Measurements from ENCODE around the gene SIRT7.
A peak's percentile ranks its signal among the peaks of the same experiment; 100 is the strongest.

The SIRT7 gene

GRCh38 chr17:81912441-81913309 is 5.3 kb downstream of the SIRT7 start:
- Mint-ChIP-seq H3K9me3 (no peaks in the 10 kb centered on the region), H3K4me1 (peaks cover 8% of the 10 kb centered on the region), H3K4me3 (peak overlapping the region; percentile 66 to 76 (median 69)), H3K27ac (no peak overlapping the region), H3K27me3 (ENCODE audit: low read depth) (peaks cover 4% of the 10 kb centered on the region), H3K36me3 (ENCODE audit: low read depth) (peaks cover 24% of the 10 kb centered on the region)
- TF ChIP-seq CTCF (IDR thresholded peaks at IDR 0.05; ENCODE audit: unreplicated experiment in 3 of 3), result no peak

DNA sequence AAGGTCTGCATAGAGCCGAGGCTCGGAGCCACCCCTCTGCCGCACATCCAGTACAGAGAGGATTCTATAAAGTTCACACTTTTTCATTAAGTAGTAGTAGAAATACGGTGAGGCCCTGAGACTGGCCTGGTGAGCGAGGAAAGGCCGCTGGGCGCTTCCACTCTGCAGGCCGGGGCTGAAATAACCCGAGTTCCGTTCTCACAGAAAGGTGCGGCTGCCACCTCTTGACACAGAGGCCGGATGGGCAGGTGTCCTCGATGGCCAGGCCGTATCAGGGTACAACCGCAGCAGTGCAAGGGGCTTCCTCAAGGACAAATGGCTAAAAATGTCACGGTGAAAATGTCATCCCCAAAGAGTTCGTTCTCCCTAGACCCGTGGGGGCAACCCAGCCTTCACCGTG is 6.0 kb downstream of the SIRT7 start:
- H3K36me3 Mint-ChIP-seq (ENCODE audit: low read depth), result peaks cover 20% of the 10 kb centered on the region
- peak overlapping the region; percentile 69 to 74 (median 72) for H3K4me3 Mint-ChIP-seq
- TF ChIP-seq CTCF (IDR thresholded peaks at IDR 0.05; ENCODE audit: unreplicated experiment in 3 of 3), result peak in 1 of 3 experiments; percentile 3
- no peak overlapping the region for H3K27ac Mint-ChIP-seq
- H3K27me3 Mint-ChIP-seq (ENCODE audit: low read depth), result peaks cover under 1% of the 10 kb centered on the region
- H3K4me1 Mint-ChIP-seq, result peaks cover 3% of the 10 kb centered on the region
- no peaks in the 10 kb centered on the region for H3K9me3 Mint-ChIP-seq

GRCh38 chr17:81911277-81911961 is 6.6 kb downstream of the SIRT7 start, which contains the start of gene PCYT2:
Gene PCYT2, minus strand, starts transcription at chr17:81911399. Its CDS starts 44 bp downstream, at chr17:81911355.
- H3K9me3 Mint-ChIP-seq, result no peaks in the 10 kb centered on the region
- peak in 1 of 3 experiments; percentile 9 for TF ChIP-seq CTCF (IDR thresholded peaks at IDR 0.05; ENCODE audit: unreplicated experiment in 3 of 3)
- peaks cover 17% of the 10 kb centered on the region for H3K36me3 Mint-ChIP-seq (ENCODE audit: low read depth)
- peak within 1 kb of the TSS in 1 of 3 experiments; percentile 69 for H3K27ac Mint-ChIP-seq
- H3K4me3 Mint-ChIP-seq, result peak within 1 kb of the TSS; percentile 84 to 90 (median 89)
- no peaks in the 10 kb centered on the region for H3K4me1 Mint-ChIP-seq
- no peaks in the 10 kb centered on the region for H3K27me3 Mint-ChIP-seq (ENCODE audit: low read depth)

- H3K27me3 Mint-ChIP-seq (ENCODE audit: low read depth), result no peaks in the 10 kb centered on the region
- H3K4me1 Mint-ChIP-seq, result no peaks in the 10 kb centered on the region
- peak overlapping the region; percentile 84 to 90 (median 89) for H3K4me3 Mint-ChIP-seq
- H3K36me3 Mint-ChIP-seq (ENCODE audit: low read depth), result peaks cover 13% of the 10 kb centered on the region
- TF ChIP-seq CTCF (IDR thresholded peaks at IDR 0.05; ENCODE audit: unreplicated experiment in 3 of 3), result no peak
- no peaks in the 10 kb centered on the region for H3K9me3 Mint-ChIP-seq
- H3K27ac Mint-ChIP-seq, result peak overlapping the region in 1 of 3 experiments; percentile 69
These were observed 7.1 kb downstream of the SIRT7 start for GRCh38 chr17:81910840-81911276.

DNA sequence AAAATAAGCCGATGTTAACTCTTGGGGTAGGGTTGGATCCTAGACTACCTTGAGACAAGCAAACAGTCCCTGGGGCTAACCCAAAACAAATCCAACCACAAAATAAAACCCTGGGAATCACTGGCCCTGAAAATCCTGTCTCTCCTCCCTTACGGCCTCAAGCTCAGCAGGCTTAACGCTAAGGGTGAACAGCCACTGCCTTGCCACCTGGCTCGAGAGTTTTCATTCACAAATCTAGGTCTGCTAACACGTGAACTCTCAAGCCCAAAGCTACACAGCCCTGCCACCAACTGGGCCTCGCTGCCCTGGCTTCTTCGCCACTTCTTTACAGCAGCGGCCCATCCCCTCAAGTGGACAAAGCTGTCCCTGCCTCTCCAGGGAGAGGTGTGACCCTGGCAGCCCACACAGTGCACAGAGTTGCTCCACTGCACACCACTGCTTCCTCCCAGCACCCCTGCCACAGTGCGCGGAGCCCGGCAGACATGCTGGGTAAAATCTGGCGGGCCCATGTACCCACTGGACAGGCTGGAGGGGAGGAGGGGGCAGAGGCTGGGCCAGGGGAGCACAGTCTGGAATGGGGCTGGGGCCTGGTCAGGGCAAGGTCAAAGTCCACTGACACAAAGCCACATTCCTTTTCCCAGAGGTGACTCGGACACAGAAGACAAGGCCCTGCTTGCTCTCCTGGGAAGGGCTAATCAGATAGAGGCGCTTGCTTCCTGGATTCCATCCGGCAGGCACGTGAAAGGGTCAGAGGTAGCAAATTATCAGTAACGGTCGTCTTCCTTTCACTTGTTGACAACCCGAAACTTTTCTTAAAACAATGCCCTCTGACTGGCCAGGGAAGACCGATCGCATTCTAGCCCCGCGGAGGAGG is 7.8 kb downstream of the SIRT7 start:
- no peaks in the 10 kb centered on the region for H3K27me3 Mint-ChIP-seq (ENCODE audit: low read depth)
- H3K9me3 Mint-ChIP-seq, result no peaks in the 10 kb centered on the region
- peak overlapping the region; percentile 84 to 90 (median 89) for H3K4me3 Mint-ChIP-seq
- H3K4me1 Mint-ChIP-seq, result no peaks in the 10 kb centered on the region
- peaks cover 10% of the 10 kb centered on the region for H3K36me3 Mint-ChIP-seq (ENCODE audit: low read depth)
- no peak for TF ChIP-seq CTCF (IDR thresholded peaks at IDR 0.05; ENCODE audit: unreplicated experiment in 3 of 3)
- H3K27ac Mint-ChIP-seq, result peak overlapping the region in 1 of 3 experiments; percentile 69

Data from nephron (organoid).